ENCODE data around the gene BPIFB6. TPM values are rescaled to one million over a fixed set of nuclear protein-coding genes. Genes with fewer than 3 reads are reported as not detected.

The BPIFB6 gene
- polyA plus RNA-seq, 1 of the 3 experiments (the other 2 are of a cell fraction) = not detected

DNA sequence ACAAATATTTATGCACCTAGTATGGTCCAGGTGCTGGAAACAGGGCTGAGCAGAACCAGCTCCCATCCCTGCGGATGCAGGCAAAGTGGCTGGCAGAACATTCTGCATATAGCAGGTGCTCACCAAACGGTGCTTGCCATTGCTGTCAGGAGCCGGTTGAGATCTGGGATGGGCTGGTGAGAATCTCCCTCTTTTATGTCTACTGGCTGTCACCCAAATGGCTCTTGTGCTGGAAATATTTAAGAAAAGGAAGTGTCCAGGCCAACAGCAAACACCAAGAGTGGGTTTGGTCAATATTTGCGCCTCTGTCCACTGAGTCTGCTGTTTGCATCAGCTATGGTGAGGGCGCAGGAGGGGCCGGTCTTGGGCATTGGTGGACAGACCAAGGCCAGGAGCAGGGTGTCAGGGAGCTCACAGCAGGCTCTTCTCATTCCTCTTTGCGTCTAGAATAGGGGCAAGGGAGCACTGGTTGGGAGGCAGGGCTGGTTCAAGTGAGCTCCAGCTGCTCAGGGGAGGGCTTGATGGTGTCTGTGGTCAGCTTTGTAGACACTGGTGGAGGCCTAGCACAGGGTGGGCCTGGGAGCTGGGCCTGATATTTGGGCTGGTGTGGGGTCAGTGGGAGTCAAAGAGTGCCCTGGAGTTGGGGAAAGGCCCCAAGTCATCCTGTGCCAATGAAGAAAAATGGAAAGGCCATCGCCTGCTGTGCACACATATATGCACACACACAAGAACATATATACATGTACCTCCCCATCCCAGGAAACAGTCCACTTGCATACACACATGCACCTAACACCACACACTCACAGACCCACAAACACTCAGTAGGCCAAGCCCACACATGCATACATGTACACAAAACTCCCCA, 25.3 kb upstream of the BPIFB6 start:
- Histone ChIP-seq H3K4me2 (no peak overlapping the region), H3K36me3 (replicated peaks in 1 of 2; ENCODE audit: control insufficient read depth in 1 of 2, insufficient read depth in 2 of 2, low read length in 1 of 2) (no peaks in the 10 kb centered on the region), H3K9ac (no peak overlapping the region), H3K9me2 (no peaks in the 10 kb centered on the region), H3K4me3 (ENCODE audit: low read depth in 2 of 2, low read length in 1 of 2) (no peak overlapping the region), H3K27me3 (ENCODE audit: insufficient read depth) (peaks cover 9% of the 10 kb centered on the region), H2AFZ (ENCODE audit: low read depth) (no peak overlapping the region), H3K4me1 (ENCODE audit: control insufficient read depth in 1 of 2, insufficient read depth in 2 of 2, low read depth in 1 of 2, low read length in 1 of 2) (no peaks in the 10 kb centered on the region), H3F3A (replicated peaks; ENCODE audit: insufficient read depth) (no peaks in the 10 kb centered on the region), H4K20me1 (ENCODE audit: insufficient read depth) (no peaks in the 10 kb centered on the region), H3K27ac (ENCODE audit: low read depth in 2 of 2, low read length in 1 of 2) (no peak overlapping the region), H3K79me2 (ENCODE audit: insufficient read depth) (no peaks in the 10 kb centered on the region), H3K9me3 (no peaks in the 10 kb centered on the region)
- 19% methylated on average over 8 of the region's 8 CpGs for WGBS (ENCODE audit: low lambda C conversion rate)
- ChIA-PET CTCF (interaction anchor here (0.9 to 1.3 kb wide), 2 partner anchors 10 to 20 kb away, joined by 3 read pairs; no protein-coding TSS in a partner anchor), POLR2A (no interaction called here)
- TF ChIP-seq ELF1 (IDR thresholded peaks at IDR 0.05) = no peak
- TF ChIP-seq TCF12 (IDR thresholded peaks at IDR 0.05) = no peak
- TF ChIP-seq, protein P1, sequence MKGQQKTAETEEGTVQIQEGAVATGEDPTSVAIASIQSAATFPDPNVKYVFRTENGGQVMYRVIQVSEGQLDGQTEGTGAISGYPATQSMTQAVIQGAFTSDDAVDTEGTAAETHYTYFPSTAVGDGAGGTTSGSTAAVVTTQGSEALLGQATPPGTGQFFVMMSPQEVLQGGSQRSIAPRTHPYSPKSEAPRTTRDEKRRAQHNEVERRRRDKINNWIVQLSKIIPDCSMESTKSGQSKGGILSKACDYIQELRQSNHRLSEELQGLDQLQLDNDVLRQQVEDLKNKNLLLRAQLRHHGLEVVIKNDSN (IDR thresholded peaks at IDR 0.05; ENCODE audit: borderline replicate concordance, low read depth) = no peak
- TF ChIP-seq GABPA (IDR thresholded peaks at IDR 0.05; ENCODE audit: low read depth) = no peak
- no peak for TF ChIP-seq RXRA (IDR thresholded peaks at IDR 0.05; ENCODE audit: borderline replicate concordance, low read depth)
- TF ChIP-seq TAF1 (IDR thresholded peaks at IDR 0.05; ENCODE audit: borderline replicate concordance, low read depth, low read length) = no peak
- no peak for TF ChIP-seq SIN3A (IDR thresholded peaks at IDR 0.05; ENCODE audit: borderline replicate concordance, low read depth, low read length)
- TF ChIP-seq YY1 (IDR thresholded peaks at IDR 0.05; ENCODE audit: low read depth) = no peak
- TF ChIP-seq FOSL2 (IDR thresholded peaks at IDR 0.05; ENCODE audit: borderline replicate concordance, low read depth) = no peak
- TF ChIP-seq, protein P2, sequence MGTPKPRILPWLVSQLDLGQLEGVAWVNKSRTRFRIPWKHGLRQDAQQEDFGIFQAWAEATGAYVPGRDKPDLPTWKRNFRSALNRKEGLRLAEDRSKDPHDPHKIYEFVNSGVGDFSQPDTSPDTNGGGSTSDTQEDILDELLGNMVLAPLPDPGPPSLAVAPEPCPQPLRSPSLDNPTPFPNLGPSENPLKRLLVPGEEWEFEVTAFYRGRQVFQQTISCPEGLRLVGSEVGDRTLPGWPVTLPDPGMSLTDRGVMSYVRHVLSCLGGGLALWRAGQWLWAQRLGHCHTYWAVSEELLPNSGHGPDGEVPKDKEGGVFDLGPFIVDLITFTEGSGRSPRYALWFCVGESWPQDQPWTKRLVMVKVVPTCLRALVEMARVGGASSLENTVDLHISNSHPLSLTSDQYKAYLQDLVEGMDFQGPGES (IDR thresholded peaks at IDR 0.05; ENCODE audit: low read depth, low read length) = no peak
- no peak for TF ChIP-seq TEAD4 (IDR thresholded peaks at IDR 0.05; ENCODE audit: borderline replicate concordance, insufficient read depth)
- no peak for TF ChIP-seq RCOR1 (IDR thresholded peaks at IDR 0.05; ENCODE audit: low read length)
- TF ChIP-seq SMC3 (IDR thresholded peaks at IDR 0.05; ENCODE audit: low read depth, low read length) = no peak
- no peak for TF ChIP-seq MXI1 (IDR thresholded peaks at IDR 0.05; ENCODE audit: low read depth, low read length)
- TF ChIP-seq FOXJ3 (CRISPR knock-in tag; IDR thresholded peaks at IDR 0.05) = no peak
- TF ChIP-seq, protein P3, sequence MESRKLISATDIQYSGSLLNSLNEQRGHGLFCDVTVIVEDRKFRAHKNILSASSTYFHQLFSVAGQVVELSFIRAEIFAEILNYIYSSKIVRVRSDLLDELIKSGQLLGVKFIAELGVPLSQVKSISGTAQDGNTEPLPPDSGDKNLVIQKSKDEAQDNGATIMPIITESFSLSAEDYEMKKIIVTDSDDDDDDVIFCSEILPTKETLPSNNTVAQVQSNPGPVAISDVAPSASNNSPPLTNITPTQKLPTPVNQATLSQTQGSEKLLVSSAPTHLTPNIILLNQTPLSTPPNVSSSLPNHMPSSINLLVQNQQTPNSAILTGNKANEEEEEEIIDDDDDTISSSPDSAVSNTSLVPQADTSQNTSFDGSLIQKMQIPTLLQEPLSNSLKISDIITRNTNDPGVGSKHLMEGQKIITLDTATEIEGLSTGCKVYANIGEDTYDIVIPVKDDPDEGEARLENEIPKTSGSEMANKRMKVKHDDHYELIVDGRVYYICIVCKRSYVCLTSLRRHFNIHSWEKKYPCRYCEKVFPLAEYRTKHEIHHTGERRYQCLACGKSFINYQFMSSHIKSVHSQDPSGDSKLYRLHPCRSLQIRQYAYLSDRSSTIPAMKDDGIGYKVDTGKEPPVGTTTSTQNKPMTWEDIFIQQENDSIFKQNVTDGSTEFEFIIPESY (IDR thresholded peaks at IDR 0.05; ENCODE audit: borderline replicate concordance, low read depth) = no peak
- no peak for TF ChIP-seq CTCF (IDR thresholded peaks at IDR 0.05)
- DNase-seq = no peak

Measured in SK-N-SH (cell line).